ENCODE measurements around the gene TGFBR2.

Gene TGFBR2

DNA sequence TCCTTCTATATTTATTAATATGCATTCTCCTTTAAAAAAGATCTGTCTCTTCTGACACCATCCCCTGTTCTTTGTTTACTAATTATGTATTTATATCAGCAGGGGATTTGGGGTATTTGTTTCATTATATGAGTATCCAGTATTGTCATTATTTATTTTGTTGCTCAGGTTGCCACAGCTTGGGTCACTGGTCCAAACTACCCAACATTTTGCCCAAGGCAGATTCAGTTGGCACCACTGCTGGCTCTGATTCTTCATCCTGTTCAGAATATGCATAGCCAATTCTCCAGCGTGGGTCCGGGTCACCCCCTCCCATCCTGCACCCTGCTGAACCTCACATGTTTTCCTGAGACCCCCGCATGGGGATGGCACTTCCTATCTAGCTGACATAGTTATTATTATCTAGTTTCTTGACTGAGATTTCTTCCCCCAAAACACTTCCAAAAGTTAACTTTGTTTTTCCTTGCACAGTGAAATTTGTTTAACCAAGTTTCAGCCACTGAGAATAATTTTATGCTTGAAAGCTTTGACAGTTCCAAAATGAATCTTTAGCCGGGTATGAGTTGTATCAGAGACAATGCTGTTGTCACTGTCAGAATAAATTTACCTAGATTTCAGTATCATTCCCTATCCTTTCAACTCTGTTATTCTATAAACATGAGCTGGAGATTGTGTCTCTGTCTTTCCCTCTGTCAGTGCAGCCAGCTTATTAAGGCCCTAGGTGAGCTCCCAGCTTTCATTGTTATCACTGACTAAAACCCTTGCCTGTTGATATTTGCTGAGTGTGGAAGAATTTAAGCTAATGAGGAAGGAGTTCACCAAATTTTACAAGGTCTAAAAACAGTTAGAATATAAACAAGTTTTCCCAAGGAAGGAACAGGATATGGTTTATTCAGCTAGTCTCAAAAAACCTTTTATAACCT, 70.3 kb downstream of the TGFBR2 start:
- FAIRE-seq = peak; percentile 26

DNA sequence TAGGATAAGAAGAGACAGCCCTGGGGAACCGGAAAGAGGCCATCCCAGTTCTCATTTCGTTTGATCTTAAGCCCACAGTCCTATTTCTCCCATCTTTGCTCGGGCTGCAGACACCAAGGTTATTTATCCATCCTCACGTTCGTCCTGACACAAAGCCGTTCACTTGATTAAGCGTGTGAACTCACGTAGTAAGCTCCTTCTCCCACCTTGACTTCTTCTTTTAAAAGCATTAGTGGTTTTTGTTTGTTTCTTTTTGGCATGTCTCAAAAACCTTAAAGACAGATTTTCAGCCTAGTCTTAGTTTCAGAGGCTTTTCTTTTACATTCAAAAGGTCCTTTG, 70.9 kb downstream of the TGFBR2 start:
- no peak for FAIRE-seq

DNA sequence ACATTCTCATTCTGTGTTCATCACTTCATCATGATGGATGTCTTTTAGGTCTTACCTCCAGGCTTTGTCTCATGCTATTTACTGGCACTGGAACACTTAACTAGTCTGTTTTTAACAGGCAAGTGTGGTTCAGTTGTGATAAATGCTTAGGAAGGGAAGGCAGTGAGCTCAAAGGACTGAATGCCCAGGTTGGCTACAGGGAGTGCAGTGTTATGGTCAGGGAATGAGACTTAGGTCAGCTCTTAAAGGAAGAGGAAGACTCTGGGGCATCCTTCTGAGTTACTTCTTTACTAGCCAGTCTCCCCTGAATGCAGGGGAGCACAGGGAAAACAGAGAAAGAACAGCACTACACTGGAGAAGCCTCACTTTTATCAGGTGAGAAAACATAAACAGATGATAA, 72.6 kb downstream of the TGFBR2 start:
- no peak for FAIRE-seq

DNA sequence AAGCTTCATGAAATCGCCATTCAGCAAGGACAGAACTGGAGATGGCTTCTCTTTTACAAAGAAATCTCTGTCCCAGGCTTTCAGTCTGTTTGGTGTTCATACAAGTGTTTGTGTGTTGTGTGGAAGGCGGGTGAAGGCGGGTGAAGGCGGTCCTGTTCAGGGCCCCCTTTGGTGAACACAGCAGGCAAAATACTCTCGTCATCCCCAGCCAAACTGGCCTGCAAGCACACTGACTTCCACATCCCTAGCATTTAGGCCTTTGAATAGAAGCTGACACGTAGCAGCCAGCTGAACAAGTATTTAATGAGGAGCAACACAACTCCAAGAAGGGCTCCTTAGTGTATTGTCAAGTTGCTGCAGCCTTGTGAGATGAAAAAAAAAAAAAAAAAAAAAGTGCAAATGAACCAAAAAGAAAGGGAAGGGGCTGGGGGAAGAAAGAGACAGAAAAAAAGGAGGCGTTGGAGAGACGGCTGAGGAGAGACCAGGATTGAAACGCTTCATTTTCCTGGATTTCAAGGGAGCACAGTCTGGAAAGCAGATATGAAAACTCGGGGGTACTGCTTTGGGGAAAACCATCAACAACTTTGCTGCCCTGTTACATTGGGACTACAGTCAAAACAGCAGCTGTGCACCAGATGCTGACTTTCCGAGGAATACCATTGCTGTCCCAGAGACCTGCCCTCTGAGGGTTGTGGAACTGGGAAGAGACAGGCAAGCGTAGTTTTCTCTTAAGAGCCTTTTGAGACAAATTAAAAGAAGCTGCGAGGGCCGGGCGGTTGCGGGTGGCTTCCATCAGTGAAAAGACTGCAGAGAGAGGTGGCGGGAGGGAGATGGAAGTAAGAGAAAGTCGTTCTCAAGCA, 74.6 kb downstream of the TGFBR2 start:
- peak; percentile 85 for FAIRE-seq

DNA sequence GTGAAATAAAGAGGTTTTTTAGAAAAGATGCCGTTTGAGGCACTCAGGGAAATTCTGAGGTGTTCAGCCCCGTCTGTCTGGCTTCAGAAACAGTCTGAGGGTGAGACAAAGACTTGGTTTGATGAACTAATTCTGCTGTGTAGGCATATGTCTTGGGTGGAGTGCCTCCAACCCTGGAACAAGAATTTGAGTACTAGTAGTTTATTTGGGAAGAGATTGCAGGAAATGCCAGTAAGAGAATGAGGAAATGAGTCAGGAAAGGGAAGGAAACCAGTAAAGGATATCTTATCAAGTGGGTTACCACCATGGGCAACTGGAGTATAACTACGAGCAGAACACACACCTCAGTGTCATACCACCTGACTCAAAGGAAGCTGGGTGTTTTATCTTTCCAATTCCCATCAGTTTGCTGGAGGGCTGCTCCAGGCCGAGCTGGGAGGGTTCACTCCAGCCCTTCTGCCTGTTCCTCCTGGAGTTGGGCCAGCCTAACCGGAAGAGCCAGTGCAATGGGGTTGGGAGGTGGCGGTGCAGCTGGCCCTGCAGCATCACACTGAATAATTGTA, 75.3 kb downstream of the TGFBR2 start:
- FAIRE-seq = no peak

DNA sequence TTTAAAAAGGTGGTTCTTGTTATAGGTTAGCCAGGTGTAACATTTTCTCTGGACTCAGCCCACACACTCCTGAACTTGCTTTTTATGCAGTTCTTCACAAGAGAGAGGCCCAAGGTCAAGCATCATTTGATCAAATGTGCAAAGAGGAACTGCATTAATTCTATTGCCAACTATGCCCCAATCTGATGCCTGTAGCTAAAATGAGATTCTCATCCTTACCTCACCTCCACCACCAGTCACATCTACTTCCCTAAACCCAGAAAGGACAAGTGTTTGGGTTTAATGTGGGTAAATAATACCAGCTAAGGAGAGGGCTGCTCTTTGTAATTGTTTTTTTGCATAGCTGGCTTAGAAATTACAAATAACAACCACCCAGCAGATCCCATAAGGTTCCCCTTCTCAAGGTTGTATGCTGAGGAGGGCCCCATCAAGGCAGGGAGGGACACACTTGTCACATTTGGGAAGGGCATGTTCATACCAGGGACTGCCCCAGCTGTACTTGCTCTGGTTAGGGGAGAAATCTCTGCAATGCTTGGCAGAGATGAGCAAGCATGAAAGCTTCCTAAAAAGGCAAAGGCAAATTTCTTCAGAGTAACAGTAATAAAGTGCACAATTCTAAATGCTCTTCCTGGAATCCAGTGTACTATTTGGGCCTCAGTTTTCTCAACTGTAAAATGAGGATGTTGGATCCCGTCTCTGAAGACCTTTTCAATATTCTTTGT, 76.2 kb downstream of the TGFBR2 start:
- no peak for FAIRE-seq

DNA sequence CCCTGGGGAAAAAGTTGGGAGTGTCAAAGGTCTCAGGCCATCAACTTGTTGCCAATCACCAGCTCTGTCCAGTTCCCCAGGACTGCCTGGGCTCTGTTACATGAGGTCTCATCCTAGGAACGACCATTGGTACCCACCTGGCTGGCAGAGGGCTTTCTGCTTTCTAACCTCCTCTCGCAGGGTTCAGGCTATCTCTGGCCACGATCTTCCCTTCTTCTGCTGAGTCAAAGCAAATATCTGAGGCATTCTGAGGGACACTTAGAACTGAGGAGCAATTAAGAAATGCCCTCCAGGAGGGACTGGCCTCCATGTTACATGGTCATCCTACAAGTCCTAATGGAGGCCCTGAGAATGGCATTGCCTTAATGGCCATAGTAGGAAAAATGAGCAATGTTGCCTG, 77.4 kb downstream of the TGFBR2 start:
- FAIRE-seq = no peak

DNA sequence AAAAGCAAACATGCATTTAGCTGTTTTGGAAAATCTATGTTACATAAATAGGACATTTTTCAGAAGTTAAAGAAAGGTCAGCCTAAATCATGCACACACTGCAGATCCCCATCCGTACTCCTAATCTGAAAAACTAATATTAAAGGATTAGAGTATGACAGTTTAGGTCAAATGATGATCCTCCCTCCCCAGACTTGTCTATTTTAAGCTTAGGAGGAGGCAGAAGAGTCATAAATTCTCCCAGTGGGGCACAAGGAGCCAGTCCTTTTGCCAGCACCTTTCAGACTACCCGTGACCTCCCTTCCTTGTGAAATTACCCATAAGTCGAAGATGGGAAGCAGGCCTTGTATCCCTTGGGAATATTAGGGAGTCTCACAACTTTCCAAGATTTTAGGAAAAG, 78.0 kb downstream of the TGFBR2 start:
- no peak for FAIRE-seq

DNA sequence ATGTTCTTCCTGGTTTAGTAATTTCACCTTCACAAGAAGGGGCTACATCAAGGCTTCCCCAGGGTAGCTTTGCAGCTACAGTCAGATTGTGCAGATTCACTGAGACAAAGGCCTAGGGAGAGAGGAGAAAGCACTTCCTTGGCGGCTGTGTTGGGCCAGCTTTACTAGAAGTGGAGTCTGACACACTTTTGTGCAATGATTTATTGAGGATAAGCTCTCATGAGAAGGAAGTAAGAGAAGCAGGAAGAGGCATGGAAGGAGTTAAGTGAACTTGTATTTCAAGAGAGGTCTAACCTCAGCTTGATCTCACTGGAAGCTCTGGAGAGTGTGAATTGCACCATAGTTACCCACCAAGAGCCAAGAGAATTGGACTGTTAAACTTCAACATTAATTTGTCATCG, 78.9 kb downstream of the TGFBR2 start:
- no peak for FAIRE-seq

DNA sequence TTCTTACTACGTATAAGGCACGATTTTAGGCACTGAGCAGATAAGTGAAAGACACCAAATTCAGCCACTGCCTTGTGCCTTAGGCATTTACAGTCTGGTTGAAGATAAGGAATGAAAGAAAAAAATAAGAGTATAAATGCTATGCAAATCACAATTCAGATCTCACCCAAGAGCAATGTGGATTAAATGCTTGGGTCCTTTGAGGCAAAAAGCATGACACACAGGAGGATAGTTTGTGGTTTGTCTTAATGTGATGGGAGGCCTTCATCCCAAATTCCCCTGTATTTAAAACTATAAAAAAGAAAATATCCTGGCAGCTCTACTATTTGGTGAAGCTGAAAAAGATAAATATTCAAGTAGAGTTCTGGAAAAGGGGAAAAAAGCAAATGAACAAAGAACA, 79.8 kb downstream of the TGFBR2 start:
- peak; percentile 97 for FAIRE-seq

DNA sequence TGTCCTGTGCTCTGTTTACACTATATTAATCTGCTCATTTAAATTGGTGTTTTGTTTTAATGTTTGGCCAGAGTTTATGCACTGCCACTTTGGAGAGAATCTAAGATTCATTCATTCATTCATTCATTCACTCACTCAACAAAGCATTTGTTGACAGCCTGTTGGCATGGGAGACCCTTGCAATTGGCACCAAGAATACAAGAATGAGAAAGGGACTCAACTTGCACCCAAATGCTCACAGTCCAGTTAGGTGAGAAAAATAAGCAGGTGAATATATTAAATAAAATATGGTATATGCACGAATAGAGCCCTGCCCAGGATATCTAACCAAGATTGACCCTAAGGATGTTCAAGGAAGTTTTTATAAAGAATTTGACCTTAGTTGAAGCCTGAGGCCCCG, 80.4 kb downstream of the TGFBR2 start:
- no peak for FAIRE-seq

DNA sequence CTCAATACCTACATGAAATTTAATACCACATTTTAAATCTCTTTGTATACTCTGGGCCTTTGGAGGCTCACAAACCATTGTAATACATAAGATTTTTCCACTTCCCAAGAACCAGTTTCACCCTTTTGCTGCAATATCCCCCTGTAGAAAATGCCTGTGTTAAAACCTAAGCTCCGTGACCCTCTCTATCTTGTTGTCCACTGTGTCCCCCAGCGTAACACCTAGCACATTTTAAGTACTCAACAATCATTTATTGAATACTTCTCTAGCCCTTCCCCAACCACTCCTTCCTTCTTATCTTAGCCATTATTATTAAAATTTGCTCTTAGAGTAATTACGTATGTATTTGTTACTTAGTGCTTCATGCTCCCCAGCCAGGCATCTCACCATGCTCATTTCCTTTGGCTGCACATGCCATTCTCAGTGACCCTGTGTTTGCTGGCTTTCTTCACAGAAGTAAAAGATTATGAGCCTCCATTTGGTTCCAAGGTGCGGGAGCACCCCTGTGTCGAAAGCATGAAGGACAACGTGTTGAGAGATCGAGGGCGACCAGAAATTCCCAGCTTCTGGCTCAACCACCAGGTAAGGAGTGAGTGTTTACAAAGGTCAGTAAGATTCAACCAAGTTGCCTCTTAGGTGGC, 81.6 kb downstream of the TGFBR2 start:
- no peak for FAIRE-seq

DNA sequence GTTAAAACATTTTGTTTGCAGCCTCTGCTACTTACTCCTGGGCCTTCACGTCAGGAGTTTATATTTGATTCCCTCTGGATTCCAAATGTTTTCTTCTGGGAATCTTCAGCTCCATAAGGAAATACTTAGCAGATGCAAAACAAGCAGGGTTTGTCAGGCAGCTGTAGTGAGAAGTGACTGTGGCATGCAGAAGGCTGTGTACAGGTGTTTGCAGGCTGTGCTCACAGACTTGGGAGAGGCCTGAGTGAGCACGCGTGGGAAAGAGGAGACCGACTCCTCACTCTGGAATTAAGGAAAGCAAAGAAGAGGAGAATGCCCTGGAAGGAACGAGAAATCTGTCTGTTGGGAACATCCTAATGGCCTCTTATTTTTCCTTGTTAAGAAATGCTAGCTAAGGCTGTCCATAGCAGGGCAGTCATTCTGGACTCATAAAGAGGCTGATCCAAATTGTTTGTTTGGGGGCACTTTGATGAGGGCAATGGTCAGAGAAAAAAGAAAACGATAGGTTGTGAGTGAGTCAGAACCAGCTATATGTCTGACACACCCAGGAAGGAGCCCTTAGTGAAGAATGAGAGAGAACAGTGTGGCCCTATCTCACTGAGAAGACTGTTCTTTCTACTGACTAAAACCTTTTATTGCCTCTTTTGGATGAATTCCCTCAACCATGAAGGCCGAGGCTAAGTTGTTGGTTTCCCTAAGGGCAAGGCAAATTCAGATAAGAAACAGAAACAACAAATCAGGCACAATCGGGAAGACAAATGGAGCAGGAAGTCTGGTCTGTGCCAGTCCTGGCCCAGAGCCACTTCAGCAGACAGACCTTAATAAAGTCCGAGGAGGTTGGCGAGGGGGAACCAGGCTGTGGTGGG, 82.6 kb downstream of the TGFBR2 start:
- FAIRE-seq = no peak

DNA sequence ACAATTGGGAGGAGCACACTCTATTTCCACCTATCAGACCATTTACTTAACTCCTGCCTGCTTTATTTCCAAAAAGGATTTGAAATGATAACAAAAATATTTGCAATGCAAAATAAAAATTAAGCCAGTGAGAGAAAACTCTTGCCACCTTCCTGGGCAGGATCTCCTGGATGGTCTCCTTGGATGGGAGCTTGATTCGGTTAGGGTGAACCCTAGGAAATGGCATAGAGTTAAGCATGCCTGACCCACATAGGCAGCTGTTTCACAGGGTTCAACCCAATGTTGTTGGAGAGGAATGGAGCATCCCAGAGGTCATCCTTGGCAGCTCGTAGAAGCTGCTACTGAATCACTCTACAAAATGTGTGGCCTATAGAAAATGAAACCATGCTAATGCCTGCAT, 83.8 kb downstream of the TGFBR2 start:
- no peak for FAIRE-seq

DNA sequence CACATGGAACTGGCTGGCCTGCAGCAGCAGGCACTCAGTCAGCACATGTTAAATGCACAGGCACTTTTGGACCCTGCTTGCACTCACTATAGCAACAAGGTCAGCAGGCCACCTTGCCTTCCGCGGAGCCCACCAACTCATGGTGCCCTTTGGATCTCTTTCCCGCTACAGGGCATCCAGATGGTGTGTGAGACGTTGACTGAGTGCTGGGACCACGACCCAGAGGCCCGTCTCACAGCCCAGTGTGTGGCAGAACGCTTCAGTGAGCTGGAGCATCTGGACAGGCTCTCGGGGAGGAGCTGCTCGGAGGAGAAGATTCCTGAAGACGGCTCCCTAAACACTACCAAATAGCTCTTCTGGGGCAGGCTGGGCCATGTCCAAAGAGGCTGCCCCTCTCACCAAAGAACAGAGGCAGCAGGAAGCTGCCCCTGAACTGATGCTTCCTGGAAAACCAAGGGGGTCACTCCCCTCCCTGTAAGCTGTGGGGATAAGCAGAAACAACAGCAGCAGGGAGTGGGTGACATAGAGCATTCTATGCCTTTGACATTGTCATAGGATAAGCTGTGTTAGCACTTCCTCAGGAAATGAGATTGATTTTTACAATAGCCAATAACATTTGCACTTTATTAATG, 85.0 kb downstream of the TGFBR2 start:
- FAIRE-seq = no peak

DNA sequence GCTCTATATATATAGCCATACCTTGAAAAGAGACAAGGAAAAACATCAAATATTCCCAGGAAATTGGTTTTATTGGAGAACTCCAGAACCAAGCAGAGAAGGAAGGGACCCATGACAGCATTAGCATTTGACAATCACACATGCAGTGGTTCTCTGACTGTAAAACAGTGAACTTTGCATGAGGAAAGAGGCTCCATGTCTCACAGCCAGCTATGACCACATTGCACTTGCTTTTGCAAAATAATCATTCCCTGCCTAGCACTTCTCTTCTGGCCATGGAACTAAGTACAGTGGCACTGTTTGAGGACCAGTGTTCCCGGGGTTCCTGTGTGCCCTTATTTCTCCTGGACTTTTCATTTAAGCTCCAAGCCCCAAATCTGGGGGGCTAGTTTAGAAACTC, 85.5 kb downstream of the TGFBR2 start:
- FAIRE-seq = no peak

DNA sequence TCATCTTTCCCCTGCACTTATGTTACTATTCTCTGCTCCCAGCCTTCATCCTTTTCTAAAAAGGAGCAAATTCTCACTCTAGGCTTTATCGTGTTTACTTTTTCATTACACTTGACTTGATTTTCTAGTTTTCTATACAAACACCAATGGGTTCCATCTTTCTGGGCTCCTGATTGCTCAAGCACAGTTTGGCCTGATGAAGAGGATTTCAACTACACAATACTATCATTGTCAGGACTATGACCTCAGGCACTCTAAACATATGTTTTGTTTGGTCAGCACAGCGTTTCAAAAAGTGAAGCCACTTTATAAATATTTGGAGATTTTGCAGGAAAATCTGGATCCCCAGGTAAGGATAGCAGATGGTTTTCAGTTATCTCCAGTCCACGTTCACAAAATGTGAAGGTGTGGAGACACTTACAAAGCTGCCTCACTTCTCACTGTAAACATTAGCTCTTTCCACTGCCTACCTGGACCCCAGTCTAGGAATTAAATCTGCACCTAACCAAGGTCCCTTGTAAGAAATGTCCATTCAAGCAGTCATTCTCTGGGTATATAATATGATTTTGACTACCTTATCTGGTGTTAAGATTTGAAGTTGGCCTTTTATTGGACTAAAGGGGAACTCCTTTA, 86.2 kb downstream of the TGFBR2 start:
- no peak for FAIRE-seq

DNA sequence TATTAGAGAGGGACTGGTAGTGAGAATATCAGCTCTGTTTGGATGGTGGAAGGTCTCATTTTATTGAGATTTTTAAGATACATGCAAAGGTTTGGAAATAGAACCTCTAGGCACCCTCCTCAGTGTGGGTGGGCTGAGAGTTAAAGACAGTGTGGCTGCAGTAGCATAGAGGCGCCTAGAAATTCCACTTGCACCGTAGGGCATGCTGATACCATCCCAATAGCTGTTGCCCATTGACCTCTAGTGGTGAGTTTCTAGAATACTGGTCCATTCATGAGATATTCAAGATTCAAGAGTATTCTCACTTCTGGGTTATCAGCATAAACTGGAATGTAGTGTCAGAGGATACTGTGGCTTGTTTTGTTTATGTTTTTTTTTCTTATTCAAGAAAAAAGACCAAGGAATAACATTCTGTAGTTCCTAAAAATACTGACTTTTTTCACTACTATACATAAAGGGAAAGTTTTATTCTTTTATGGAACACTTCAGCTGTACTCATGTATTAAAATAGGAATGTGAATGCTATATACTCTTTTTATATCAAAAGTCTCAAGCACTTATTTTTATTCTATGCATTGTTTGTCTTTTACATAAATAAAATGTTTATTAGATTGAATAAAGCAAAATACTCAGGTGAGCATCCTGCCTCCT, 87.2 kb downstream of the TGFBR2 start:
- peak; percentile 18 for FAIRE-seq

DNA sequence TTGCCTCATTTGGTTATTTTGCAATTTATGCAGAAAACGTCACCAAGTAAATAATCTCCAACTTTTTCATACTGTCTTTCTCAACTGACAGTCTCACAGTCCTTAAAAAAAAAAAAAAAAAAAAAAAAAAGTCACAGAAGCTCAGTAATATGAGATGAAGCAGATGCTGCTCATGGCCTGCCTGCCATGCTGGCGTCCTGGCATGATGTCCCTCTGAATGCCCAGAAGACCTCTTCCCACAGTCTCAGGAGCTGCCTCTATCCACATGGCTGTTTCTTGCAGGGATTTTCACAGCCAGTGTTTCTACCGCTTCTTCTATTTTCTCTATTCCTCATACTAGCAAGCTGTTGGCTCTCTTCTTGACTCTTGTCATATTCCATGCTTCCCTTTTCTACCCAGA, 87.7 kb downstream of the TGFBR2 start:
- FAIRE-seq = no peak

DNA sequence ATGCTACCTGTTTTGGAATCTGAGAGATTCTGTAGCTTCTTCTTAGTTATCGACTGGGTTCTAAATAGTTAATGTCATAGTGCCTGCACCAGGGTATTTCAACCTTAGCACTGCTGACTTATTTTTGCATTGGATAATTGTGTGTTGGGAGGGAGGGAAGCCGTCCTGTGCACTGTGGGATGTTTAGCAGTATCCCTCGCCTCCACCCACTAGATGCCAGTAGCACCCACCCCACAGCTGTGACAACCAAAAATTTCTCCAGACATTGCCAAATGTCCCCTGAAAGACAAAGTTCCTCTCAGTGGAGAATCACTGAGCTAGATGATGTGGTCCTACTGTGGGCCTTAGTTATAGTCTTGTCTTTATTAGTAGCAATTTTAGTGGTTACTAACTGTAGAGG, 88.3 kb downstream of the TGFBR2 start:
- FAIRE-seq = no peak
